ENCODE data around the gene FOXK1.

GRCh38 chr7:4753598-4754432, 71.7 kb downstream of the FOXK1 start:
- TF ChIP-seq CTCF (IDR thresholded peaks at IDR 0.05): peak; percentile 88 to 95 (median 95)
- TF ChIP-seq POLR2A (IDR thresholded peaks at IDR 0.05): no peak
- TF ChIP-seq POLR2AphosphoS5 (IDR thresholded peaks at IDR 0.05): no peak

All from upper lobe of left lung (tissue), 4 donors.